Measurements from ENCODE around the gene SULT1A3.
"Not testable (repeated sequence)": the region's sequence is repeated elsewhere in the genome, so short reads cannot be mapped to it uniquely, and the experiment has no call there.

SULT1A3 gene

GRCh38 chr16:30199049-30199448 is at the start of gene SULT1A3:
Gene SULT1A3 (plus strand): TSS chr16:30199255. CDS start chr16:30200729, 1,474 bp downstream.
- in situ Hi-C loops (cut with MboI; ENCODE audit: low sequenced_read_pairs) = not testable (repeated sequence)

- in situ Hi-C loops (cut with MboI; ENCODE audit: low sequenced_read_pairs) = no loop called here
Observed at GRCh38 chr16:30151091-30151490, 48.0 kb upstream of the SULT1A3 start.

GRCh38 chr16:30152517-30152916 is 46.5 kb upstream of the SULT1A3 start:
- in situ Hi-C loops (cut with MboI; ENCODE audit: low sequenced_read_pairs) = no loop called here

DNA sequence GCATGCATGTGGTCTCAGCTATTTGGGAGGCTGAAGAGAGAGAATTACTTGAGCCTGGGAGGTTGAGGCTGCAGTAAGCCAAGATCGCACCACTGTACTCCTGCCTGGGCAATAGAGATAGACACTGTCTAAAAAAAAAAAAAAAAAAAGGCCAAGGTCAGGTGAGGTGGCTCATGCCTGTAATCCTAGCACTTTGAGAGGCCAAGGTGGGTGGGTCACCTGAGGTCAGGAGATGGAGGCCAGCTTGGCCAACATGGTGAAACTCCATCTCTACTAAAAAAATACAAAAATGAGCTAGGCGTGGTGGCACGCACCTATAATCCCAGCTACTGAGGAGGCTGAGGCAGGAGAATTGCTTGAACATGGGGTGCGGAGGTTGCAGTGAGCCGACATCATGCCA is 43.9 kb upstream of the SULT1A3 start:
- in situ Hi-C loops (cut with MboI; ENCODE audit: low sequenced_read_pairs) = no loop called here

DNA sequence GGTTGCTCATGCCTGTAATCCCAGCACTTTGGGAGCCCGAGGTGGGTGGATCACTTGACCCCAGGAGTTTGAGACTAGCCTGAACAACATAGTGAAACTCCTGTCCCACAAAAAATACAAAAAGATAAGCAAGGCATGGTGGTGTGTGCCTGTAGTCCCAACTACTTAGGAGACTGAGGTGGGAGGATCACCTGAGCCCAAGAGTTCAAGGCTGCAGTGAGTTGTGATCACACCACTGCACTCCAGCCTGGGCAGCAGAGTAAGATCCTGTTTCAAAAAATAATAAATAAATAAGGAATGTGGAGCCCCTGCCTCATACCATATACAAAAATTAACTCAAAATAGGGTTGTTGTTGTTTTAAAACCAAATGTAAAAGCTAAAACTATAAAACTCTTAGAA is 41.8 kb upstream of the SULT1A3 start:
- in situ Hi-C loops (cut with MboI; ENCODE audit: low sequenced_read_pairs) = no loop called here

GRCh38 chr16:30163538-30163937 is 35.5 kb upstream of the SULT1A3 start:
- in situ Hi-C loops (cut with MboI; ENCODE audit: low sequenced_read_pairs) = no loop called here

DNA sequence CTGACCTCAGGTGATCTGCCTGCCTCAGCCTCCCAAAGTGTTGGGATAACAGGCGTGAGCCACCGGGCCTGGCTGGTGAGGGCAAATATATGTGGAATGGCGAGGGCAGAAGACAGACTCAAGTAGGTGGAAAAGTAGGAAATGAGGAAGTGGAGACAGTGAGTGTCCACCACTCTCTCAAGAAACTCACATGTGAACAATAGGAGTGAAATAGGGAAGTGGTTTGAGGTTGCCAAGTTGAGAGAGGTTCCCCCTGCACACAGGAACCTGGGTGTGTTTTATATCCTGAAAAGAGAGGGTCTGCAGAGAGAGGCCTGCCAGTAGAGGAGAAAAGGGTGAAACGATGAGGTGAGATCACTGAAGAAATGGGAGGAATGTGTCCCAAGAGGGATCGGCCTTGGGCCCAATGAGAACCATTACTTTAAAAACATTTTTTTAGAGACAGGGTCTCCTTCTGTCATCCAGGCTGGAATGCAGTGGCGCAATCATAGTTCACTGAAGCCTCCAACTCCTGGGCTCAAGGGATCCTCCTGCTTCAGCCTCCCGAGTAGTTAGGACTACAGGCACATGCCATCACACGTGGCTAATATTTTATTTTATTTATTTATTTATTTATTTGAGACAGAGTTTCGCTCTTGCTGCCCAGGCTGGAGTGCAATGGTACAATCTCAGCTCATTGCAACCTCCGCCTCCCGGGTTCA is 32.7 kb upstream of the SULT1A3 start:
- in situ Hi-C loops (cut with MboI; ENCODE audit: low sequenced_read_pairs) = no loop called here

DNA sequence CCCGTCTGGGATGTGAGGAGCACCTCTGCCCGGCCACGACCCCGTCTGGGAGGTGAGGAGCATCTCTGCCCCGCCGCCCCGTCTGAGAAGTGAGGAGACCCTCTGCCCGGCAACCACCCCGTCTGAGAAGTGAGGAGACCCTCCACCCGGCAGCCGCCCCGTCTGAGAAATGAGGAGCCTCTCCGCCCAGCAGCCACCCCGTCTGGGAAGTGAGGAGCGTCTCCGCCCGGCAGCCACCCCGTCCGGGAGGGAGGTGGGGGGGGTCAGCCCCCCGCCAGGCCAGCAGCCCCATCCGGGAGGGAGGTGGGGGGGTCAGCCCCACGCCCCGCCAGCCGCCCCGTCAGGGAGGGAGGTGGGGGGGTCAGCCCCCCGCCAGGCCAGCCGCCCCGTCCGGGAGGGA is 30.3 kb upstream of the SULT1A3 start:
- in situ Hi-C loops (cut with MboI; ENCODE audit: low sequenced_read_pairs) = not testable (repeated sequence)

DNA sequence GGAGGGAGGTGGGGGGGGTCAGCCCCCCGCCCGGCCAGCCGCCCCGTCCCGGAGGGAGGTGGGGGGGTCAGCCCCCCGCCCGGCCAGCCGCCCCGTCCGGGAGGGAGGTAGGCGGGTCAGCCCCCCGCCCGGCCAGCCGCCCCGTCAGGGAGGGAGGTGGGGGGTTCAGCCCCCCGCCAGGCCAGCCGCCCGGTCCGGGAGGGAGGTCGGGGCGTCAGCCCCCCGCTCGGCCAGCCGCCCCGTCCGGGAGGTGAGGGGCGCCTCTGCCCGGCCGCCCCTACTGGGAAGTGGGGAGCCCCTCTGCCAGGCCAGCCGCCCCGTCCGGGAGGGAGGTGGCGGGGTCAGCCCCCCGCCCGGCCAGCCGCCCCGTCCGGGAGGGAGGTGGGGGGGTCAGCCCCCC is 29.6 kb upstream of the SULT1A3 start:
- in situ Hi-C loops (cut with MboI; ENCODE audit: low sequenced_read_pairs) = not testable (repeated sequence)

DNA sequence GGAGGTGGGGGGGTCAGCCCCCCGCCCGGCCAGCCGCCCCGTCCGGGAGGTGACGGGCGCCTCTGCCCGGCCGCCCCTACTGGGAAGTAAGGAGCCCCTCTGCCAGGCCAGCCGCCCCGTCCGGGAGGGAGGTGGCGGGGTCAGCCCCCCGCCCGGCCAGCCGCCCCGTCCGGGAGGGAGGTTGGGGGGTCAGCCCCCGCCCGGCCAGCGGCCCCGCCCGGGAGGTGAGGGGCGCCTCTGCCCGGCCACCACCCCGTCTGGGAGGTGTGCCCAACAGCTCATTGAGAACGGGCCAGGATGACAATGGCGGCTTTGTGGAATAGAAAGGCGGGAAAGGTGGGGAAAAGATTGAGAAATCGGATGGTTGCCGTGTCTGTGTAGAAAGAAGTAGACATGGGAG is 28.9 kb upstream of the SULT1A3 start:
- in situ Hi-C loops (cut with MboI; ENCODE audit: low sequenced_read_pairs) = not testable (repeated sequence)

DNA sequence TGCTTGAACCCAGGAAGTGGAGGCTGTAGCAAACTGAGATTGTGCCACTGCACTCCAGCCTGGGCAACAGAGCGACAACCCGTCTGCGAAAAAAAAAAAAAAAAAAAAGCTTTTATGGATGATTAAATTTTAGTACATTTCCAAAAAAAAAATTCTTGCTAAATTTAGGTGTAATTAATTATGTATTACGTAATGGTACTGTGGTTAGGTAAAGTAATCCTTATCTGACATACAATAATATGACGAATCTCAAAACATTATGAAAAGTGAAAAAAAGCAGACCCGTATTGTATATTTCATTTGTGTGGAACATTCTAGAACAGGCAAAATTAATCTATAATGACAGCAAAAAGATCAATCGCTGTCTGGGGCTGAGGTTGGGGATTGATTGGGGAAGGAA is 26.0 kb upstream of the SULT1A3 start:
- in situ Hi-C loops (cut with MboI; ENCODE audit: low sequenced_read_pairs) = no loop called here

DNA sequence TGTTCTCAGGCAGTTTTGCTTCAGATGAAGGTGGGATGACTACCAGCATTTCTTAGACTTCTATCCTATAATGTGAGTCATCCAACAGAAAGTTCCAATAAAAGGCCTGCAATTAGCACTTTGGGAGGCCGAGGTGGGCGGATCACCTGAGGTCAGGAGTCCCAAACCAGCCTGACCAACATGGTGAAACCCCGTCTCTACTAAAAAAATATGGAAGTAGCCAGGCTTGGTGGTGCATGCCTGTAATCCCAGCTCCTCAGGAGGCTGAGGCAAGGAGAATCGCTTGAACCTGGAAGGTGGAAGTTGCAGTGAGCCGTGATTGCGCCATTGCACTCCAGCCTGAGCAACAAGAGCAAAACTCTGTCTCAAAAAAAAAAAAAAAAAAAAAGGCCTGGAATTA is 22.2 kb upstream of the SULT1A3 start:
- in situ Hi-C loops (cut with MboI; ENCODE audit: low sequenced_read_pairs) = not testable (repeated sequence)

DNA sequence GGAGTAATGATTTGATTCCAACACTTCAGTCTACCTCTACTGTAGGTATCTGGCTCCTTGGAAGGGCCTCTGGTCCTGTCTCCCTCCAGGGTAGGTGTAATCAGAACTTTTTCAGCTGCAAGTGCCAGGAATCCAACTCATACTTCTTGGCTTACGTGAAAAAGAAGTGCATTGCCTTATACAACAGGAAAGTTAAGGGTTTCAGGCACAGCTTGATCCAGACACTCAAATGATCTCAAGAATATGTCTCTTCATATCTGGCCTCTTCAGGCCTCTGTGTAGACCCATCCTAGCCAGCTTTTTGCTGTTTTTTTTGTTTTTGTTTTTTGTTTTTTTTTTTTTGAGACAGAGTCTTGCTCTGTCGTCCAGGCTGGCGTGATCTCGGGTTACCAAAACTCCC is 19.9 kb upstream of the SULT1A3 start:
- in situ Hi-C loops (cut with MboI; ENCODE audit: low sequenced_read_pairs) = no loop called here

GRCh38 chr16:30179931-30180330 is 19.1 kb upstream of the SULT1A3 start:
- in situ Hi-C loops (cut with MboI; ENCODE audit: low sequenced_read_pairs) = no loop called here

DNA sequence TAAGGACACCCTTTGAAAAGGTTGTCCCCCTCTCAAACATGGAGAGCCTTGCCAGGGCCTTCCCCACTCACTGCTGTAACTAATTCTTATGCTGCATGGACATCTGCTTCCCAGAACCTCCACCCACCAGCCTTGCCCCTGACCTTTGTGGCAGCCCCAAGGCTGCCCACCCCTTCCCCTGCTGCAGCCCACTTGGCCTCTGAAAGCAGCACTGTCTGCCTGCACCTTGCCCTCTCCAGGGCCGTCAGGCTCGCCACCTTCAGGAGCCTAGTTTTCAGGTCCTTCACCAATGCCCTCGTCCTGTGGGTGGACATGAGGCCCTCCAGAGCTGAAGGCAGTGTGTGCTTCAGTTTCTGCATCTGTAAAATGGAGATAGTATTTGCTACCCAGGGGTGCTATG is 18.3 kb upstream of the SULT1A3 start:
- in situ Hi-C loops (cut with MboI; ENCODE audit: low sequenced_read_pairs) = no loop called here

GRCh38 chr16:30183233-30184095 is 15.6 kb upstream of the SULT1A3 start, which contains the start of gene CORO1A:
Gene CORO1A (plus strand): TSS chr16:30183602. CDS start chr16:30185210, 1,608 bp downstream.
- in situ Hi-C loops (cut with MboI; ENCODE audit: low sequenced_read_pairs) = no loop called here

- in situ Hi-C loops (cut with MboI; ENCODE audit: low sequenced_read_pairs) = no loop called here
Observed at GRCh38 chr16:30184096-30184890, 14.8 kb upstream of the SULT1A3 start.

DNA sequence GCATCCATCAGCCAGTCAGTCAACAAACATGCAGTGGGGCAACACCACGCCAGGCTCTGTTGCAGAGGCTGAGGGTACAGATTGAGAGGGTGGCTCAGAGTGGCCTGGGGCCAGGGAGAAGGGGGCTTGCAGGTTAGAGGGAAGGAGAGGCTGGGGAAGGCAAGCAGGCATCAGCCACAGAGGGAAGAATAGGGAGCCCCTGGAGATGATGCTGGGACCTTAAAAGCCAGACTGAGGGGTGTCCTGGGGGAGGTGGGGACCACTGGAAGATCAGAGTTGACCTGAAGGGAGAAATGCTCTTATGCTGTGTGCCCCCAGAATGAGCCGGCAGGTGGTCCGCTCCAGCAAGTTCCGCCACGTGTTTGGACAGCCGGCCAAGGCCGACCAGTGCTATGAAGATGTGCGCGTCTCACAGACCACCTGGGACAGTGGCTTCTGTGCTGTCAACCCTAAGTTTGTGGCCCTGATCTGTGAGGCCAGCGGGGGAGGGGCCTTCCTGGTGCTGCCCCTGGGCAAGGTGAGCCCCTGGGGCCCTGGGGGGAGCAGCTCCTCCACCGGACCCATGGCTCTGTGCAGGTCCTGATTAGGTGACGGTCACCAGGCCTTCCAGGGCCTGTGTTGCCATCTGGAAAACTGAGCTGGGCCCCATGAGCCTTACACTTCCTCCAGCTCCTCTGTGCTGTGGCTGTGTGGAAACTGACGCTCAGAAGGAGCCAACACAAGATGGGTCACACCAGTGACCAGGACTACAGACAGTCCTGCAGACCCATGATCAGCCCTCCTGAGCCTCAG is 14.0 kb upstream of the SULT1A3 start:
- in situ Hi-C loops (cut with MboI; ENCODE audit: low sequenced_read_pairs) = no loop called here

- in situ Hi-C loops (cut with MboI; ENCODE audit: low sequenced_read_pairs) = no loop called here
Observed at GRCh38 chr16:30185683-30186421, 13.2 kb upstream of the SULT1A3 start.

DNA sequence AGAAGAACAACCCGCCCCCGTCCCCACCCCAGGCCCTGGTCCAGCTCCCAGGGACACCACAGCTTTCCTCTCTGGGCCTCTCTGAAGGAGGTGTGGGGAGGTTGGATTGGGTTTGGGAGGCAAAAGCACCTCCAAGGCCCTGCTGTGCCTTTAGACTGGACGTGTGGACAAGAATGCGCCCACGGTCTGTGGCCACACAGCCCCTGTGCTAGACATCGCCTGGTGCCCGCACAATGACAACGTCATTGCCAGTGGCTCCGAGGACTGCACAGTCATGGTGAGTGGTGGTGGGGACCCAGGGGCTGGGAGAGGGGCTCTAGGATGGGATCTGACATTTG is 12.6 kb upstream of the SULT1A3 start:
- in situ Hi-C loops (cut with MboI; ENCODE audit: low sequenced_read_pairs) = no loop called here
